Keratinocyte (primary cell): ENCODE data around the gene C1orf56. TPM values are rescaled to one million over a fixed set of nuclear protein-coding genes. Genes with fewer than 3 reads are reported as not detected.

Experiments used
- DNase-seq: peaks from one replicate; pipeline ENCODE4 v3.0.0-alpha.2; 2011; ENCODE audit warnings: low read depth, missing footprints, low spot score
- FAIRE-seq: peaks from 2 replicates; lab custom pipeline; 2011; peaks lifted over from hg19 to GRCh38; lab: Jason Lieb, UNC
- H2AFZ ChIP-seq: 2 replicates; pipeline ENCODE4 v1.6.0; 2012; ENCODE audit warnings: low read length, control low read depth, inconsistent platforms; ENCODE audit not compliant: control insufficient read depth
- H3K27ac ChIP-seq: 2 replicates; pipeline ENCODE4 v1.5.1; 2011; ENCODE audit warnings: low read length; ENCODE audit not compliant: control insufficient read depth, insufficient read depth
- H3K27me3 ChIP-seq: 3 replicates; pipeline ENCODE4 v1.6.0; 2011; ENCODE audit warnings: low read length; ENCODE audit not compliant: control insufficient read depth, insufficient read depth; ENCODE audit errors: extremely low read depth
- H3K36me3 ChIP-seq, 2 experiments: 2 replicates in 1 of 2; 3 replicates in 1 of 2; pipeline ENCODE4 v1.5.1; 2011; ENCODE audit warnings: low read length in 2 of 2, mild to moderate bottlenecking in 1 of 2; ENCODE audit not compliant: control insufficient read depth in 2 of 2, insufficient read depth in 2 of 2; ENCODE audit errors: extremely low read depth in 1 of 2
- H3K4me1 ChIP-seq: 3 replicates; pipeline ENCODE4 v1.5.1; 2011; ENCODE audit warnings: low read length; ENCODE audit not compliant: control insufficient read depth, insufficient read depth; ENCODE audit errors: extremely low read depth
- H3K4me2 ChIP-seq: 3 replicates; pipeline ENCODE4 v1.6.0; 2011; ENCODE audit warnings: low read depth, low read length; ENCODE audit not compliant: control insufficient read depth, insufficient read depth; ENCODE audit errors: extremely low read depth
- H3K4me3 ChIP-seq, 3 experiments: fragments of 200-600 bp in 1 of 3; sonication (generic) in 1 of 3; 2 replicates in 2 of 3; 3 replicates in 1 of 3; pipeline ENCODE4 v1.5.1; 2011 to 2016; ENCODE audit warnings: low read length in 3 of 3, mild to moderate bottlenecking in 3 of 3, control low read depth in 2 of 3, inconsistent platforms in 1 of 3, low read depth in 1 of 3, mixed read lengths in 1 of 3, mixed run types in 1 of 3, moderate library complexity in 1 of 3; ENCODE audit not compliant: control insufficient read depth in 2 of 3, insufficient read depth in 2 of 3; ENCODE audit errors: extremely low read depth in 1 of 3
- H3K79me2 ChIP-seq: 2 replicates; pipeline ENCODE4 v1.6.0; 2012; ENCODE audit warnings: low read length; ENCODE audit not compliant: control insufficient read depth, insufficient read depth
- H3K9ac ChIP-seq: 3 replicates; pipeline ENCODE4 v1.6.0; 2011; ENCODE audit warnings: low read length; ENCODE audit not compliant: control insufficient read depth, insufficient read depth; ENCODE audit errors: extremely low read depth
- H3K9me1 ChIP-seq: 3 replicates; pipeline ENCODE4 v1.6.0; 2011; ENCODE audit warnings: low read length; ENCODE audit not compliant: control insufficient read depth, insufficient read depth; ENCODE audit errors: extremely low read depth
- H3K9me3 ChIP-seq: 2 replicates; pipeline ENCODE4 v1.5.1; 2012; ENCODE audit warnings: low read depth, low read length; ENCODE audit not compliant: control insufficient read depth
- H4K20me1 ChIP-seq: 3 replicates; pipeline ENCODE4 v1.6.0; 2011; ENCODE audit warnings: low read length; ENCODE audit not compliant: control insufficient read depth, insufficient read depth; ENCODE audit errors: extremely low read depth
- CTCF ChIP-seq, 3 experiments: IDR thresholded peaks in 1 of 3; conservative IDR thresholded peaks in 1 of 3; optimal IDR thresholded peaks in 1 of 3; 2 replicates in 2 of 3; 3 replicates in 1 of 3; pipeline versions ENCODE3 to v1.5.1; 2011; ENCODE audit warnings: low read length in 3 of 3, mild to moderate bottlenecking in 3 of 3, moderate library complexity in 2 of 3, control low read depth in 1 of 3, inconsistent platforms in 1 of 3; ENCODE audit not compliant: insufficient read depth in 2 of 3; ENCODE audit errors: extremely low read depth in 1 of 3
- EZH2 ChIP-seq: IDR thresholded peaks from one replicate; pipeline ENCODE4 v1.6.1; 2012; ENCODE audit warnings: inconsistent platforms, mild to moderate bottlenecking, low read length, moderate library complexity
- dilution Hi-C: fragments of 300-500 bp; cut with MboI; formaldehyde crosslinking; loops from one replicate; pipeline ENCODE4 v1.7.0; 2020; ENCODE audit warnings: low sequenced_read_pairs; ENCODE audit not compliant: extremely low pct_ligation_motif_present
- polyA plus RNA-seq, 5 experiments: library from polyadenylated mRNA; depleted of rRNA in 3 of 5; stranded (reverse) in 3 of 5; stranded (forward) in 1 of 5; unstranded in 1 of 5; fragments of >200 nt; gene quantifications; 1 replicate in 1 of 5; 2 replicates in 3 of 5; 3 replicates in 1 of 5; pipeline versions ENCODE4 v1.2.1 to v1.2.3, GENCODE V29; 2011 to 2012; ENCODE audit warnings: missing spikeins in 2 of 5, low read depth in 1 of 5, low replicate concordance in 1 of 5

Gene C1orf56
- polyA plus RNA-seq, 1 donor (not counting 4 experiments of a cell fraction or from before 2014, with no cell fraction given), result 0.26 TPM

DNA sequence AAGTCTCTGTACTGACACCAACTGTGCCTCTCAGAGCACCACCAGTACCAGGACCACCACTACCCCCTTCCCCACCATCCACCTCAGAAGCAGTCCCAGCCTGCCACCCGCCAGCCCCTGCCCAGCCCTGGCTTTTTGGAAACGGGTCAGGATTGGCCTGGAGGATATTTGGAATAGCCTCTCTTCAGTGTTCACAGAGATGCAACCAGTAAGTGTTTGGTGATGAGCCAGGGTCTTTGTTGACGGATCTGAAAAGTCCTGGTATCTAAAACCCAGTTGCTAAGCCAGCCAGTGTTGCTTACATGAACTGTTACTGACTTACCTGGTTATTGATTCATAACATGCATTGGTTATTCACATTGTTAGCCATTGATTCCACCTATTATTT is 1.1 kb downstream of the C1orf56 start:
- Histone ChIP-seq H2AFZ (peak overlapping the region; percentile 91), H3K4me3 (peak overlapping the region; percentile 48 to 84 (median 79)), H3K4me1 (peaks cover 14% of the 10 kb centered on the region), H3K9me1 (no peaks in the 10 kb centered on the region), H4K20me1 (peaks cover 2% of the 10 kb centered on the region), H3K4me2 (peak overlapping the region; percentile 98), H3K36me3 (peaks cover 16 to 23% of the 10 kb centered on the region in 2 experiments), H3K27me3 (no peaks in the 10 kb centered on the region), H3K9me3 (no peaks in the 10 kb centered on the region), H3K27ac (no peak overlapping the region), H3K79me2 (no peaks in the 10 kb centered on the region), H3K9ac (peak overlapping the region; percentile 70)
- dilution Hi-C loops, result no loop called here
- TF ChIP-seq CTCF (optimal IDR thresholded peaks at IDR 0.05 in 1 of 3, IDR thresholded peaks at IDR 0.05 in 1 of 3, conservative IDR thresholded peaks at IDR 0.05 in 1 of 3; ENCODE audit: extremely low read depth in 1 of 3, insufficient read depth in 2 of 3, low read length in 3 of 3) (no peak), EZH2 (no peak)
- DNase-seq (no peak), FAIRE-seq (no peak)

GRCh38 chr1:151049458-151049857 is 1.9 kb downstream of the C1orf56 start:
- no peak for TF ChIP-seq EZH2
- TF ChIP-seq CTCF (optimal IDR thresholded peaks at IDR 0.05 in 1 of 3, IDR thresholded peaks at IDR 0.05 in 1 of 3, conservative IDR thresholded peaks at IDR 0.05 in 1 of 3; ENCODE audit: extremely low read depth in 1 of 3, insufficient read depth in 2 of 3, low read length in 3 of 3), result no peak

More at GRCh38 chr1:151049458-151049857, 1.9 kb downstream of the C1orf56 start:
- no peak for FAIRE-seq
- H3K4me3 ChIP-seq, result no peak overlapping the region
- H4K20me1 ChIP-seq, result peaks cover 2% of the 10 kb centered on the region
- no peak overlapping the region for H2AFZ ChIP-seq
- dilution Hi-C loops, result no loop called here
- H3K27me3 ChIP-seq, result no peaks in the 10 kb centered on the region
- no peak overlapping the region for H3K4me2 ChIP-seq
- H3K79me2 ChIP-seq, result no peaks in the 10 kb centered on the region
- no peak overlapping the region for H3K27ac ChIP-seq
- H3K36me3 ChIP-seq, result peaks cover 21 to 29% of the 10 kb centered on the region in 2 experiments
- no peak for DNase-seq
- H3K9me3 ChIP-seq, result no peaks in the 10 kb centered on the region
- H3K9ac ChIP-seq, result no peak overlapping the region
- H3K4me1 ChIP-seq, result peaks cover 17% of the 10 kb centered on the region
- no peaks in the 10 kb centered on the region for H3K9me1 ChIP-seq
